Measurements from ENCODE around the gene MRPL52. TPM values are rescaled to one million over a fixed set of nuclear protein-coding genes. Genes with fewer than 3 reads are reported as not detected.
A peak's percentile ranks its signal among the peaks of the same experiment; 100 is the strongest.

The MRPL52 gene
- 67.4 to 77.0 TPM (median 74.4 TPM) in 3 replicates for total RNA-seq

DNA sequence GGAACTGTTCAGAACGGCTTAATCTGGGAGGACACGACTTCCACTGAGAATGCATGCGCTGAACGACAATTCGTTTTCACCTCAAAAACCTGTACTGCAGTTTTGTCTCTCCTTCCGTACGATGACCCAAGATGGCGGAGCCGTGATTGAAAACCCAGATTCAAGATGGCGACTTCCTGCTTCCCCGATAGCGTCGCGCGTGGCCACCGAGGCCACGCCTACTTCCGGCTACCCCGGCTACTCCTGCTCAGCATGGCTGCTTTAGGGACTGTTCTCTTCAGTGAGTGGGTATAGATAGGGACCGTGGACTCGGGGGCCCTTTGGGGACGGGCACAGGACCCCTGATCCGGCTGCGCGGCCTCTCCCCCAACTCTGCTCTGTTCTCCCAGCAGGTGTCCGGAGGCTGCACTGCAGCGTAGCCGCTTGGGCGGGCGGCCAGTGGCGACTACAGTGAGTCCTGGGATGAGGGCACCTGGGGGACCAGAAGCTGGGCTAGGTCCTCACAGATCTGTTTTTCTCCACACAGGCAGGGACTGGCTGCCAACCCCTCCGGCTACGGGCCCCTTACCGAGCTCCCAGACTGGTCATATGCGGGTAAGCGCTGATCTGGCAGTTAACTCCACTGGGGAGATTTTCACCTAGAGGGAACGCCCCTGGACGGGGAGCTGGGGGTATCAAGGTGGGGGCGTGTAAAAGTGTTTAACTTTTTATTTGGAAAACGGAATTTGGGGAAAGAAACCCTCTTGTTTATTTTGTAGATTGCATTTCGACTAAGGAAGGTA, at the start of gene MRPL52:
Gene MRPL52, plus strand, starts transcription at position 227 of the 782 bp plus-strand sequence. Its CDS starts 26 bp downstream, at position 253.
- Mint-ChIP-seq H3K27ac (peak within 1 kb of the TSS; percentile 91), H3K36me3 (peaks cover 10% of the 10 kb centered on the region), H3K4me3 (peak within 1 kb of the TSS; percentile 96), H3K9me3 (no peaks in the 10 kb centered on the region), H3K27me3 (ENCODE audit: low read depth) (no peaks in the 10 kb centered on the region), H3K4me1 (peaks cover 19% of the 10 kb centered on the region)
- peak; percentile 69 to 73 for DNase-seq (ENCODE audit: low spot score in 2 of 2, unreplicated experiment in 2 of 2)
- TF ChIP-seq, protein P1, sequence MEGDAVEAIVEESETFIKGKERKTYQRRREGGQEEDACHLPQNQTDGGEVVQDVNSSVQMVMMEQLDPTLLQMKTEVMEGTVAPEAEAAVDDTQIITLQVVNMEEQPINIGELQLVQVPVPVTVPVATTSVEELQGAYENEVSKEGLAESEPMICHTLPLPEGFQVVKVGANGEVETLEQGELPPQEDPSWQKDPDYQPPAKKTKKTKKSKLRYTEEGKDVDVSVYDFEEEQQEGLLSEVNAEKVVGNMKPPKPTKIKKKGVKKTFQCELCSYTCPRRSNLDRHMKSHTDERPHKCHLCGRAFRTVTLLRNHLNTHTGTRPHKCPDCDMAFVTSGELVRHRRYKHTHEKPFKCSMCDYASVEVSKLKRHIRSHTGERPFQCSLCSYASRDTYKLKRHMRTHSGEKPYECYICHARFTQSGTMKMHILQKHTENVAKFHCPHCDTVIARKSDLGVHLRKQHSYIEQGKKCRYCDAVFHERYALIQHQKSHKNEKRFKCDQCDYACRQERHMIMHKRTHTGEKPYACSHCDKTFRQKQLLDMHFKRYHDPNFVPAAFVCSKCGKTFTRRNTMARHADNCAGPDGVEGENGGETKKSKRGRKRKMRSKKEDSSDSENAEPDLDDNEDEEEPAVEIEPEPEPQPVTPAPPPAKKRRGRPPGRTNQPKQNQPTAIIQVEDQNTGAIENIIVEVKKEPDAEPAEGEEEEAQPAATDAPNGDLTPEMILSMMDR (IDR thresholded peaks at IDR 0.05; ENCODE audit: unreplicated experiment): no peak

DNA sequence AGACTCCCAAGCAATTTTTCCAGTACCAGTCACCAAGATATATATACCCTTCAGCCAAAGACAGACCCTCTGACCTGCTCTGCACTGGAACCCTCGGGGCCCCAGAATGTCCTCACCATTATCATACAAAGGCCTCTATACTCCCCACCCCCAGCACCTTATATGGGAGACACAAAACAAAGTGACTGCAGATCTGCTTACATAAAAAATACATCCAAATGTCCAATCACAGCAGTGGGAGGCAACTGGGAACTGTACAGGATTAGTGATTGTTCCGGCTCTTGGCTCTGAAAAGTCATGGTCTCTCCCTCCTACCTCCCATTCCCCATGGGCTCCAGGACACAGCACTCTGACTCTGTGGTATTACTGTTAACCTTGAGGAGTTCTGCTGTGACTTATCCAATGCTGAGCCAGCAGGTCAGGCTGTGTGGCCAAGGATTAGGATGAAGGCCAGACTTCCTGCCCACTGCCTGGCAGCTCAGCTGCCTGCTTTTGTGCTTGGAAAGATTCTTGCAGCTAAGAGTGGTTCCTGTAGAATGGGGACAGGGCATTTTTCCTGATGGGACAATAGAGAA, 49.5 kb upstream of the MRPL52 start:
- no peaks in the 10 kb centered on the region for H3K36me3 Mint-ChIP-seq
- no peaks in the 10 kb centered on the region for H3K9me3 Mint-ChIP-seq
- H3K27me3 Mint-ChIP-seq (ENCODE audit: low read depth): no peaks in the 10 kb centered on the region
- H3K4me3 Mint-ChIP-seq: no peak overlapping the region
- TF ChIP-seq, protein P1 (IDR thresholded peaks at IDR 0.05; ENCODE audit: unreplicated experiment): no peak
- DNase-seq (ENCODE audit: low spot score in 2 of 2, unreplicated experiment in 2 of 2): no peak
- no peaks in the 10 kb centered on the region for H3K4me1 Mint-ChIP-seq
- peak overlapping the region; percentile 21 for H3K27ac Mint-ChIP-seq

DNA sequence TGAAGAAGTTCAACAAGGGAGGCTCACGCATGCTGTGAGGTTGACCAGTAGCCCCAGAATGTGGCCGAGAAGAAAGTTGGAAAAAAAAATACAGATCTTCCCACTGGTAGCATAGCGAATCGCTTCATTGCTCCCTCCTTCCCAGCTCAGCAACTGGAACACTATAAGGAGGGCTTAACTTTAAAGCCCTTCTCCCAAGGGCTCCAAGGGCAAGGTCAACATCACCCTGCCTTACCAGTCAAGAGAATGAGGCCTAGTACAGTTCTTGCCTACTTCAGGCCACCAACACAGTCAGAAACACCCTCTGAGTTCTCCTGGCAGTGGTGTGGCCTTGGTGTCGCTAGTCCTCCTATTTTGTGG, 48.8 kb upstream of the MRPL52 start:
- no peak overlapping the region for H3K4me3 Mint-ChIP-seq
- no peaks in the 10 kb centered on the region for H3K36me3 Mint-ChIP-seq
- DNase-seq (ENCODE audit: low spot score in 2 of 2, unreplicated experiment in 2 of 2): no peak
- H3K27ac Mint-ChIP-seq: peak overlapping the region; percentile 32
- no peaks in the 10 kb centered on the region for H3K4me1 Mint-ChIP-seq
- no peaks in the 10 kb centered on the region for H3K27me3 Mint-ChIP-seq (ENCODE audit: low read depth)
- H3K9me3 Mint-ChIP-seq: no peaks in the 10 kb centered on the region
- TF ChIP-seq, protein P1 (IDR thresholded peaks at IDR 0.05; ENCODE audit: unreplicated experiment): no peak

DNA sequence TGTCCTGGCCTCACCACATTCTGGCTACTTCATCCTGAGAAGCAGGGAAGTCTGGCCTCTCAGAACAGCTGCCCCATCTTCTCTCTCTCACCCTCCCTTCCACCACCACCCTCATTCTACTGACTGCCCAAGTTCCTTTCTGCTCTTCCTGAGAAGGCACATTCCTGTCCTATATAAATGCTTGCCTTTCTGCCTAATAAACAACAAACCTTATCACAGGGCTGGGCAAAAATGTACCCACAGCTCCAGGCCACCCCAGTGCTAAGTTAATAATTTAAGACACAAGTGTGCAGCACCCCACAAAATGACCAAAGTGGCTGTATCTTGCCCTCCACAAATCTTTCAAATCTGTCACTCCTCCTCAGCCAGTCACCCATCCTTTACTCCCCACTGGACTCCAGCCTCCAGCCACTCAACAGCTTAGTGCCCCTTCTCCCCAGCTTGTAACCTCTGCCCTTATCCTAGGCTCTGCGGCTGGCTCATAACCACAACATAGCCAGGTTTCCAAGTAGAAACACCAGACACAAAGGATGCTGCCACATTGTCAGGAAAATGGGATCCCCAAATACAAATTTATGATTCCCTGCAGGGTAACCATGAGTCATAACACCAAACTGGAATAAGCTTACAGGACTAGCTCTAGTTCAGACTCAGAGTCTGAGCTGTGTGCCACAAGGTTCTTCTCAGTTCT, 48.2 kb upstream of the MRPL52 start:
- Mint-ChIP-seq H3K4me3 (no peak overlapping the region), H3K27me3 (ENCODE audit: low read depth) (no peaks in the 10 kb centered on the region), H3K4me1 (no peaks in the 10 kb centered on the region), H3K27ac (peak overlapping the region; percentile 32), H3K9me3 (no peaks in the 10 kb centered on the region), H3K36me3 (no peaks in the 10 kb centered on the region)
- TF ChIP-seq, protein P1 (IDR thresholded peaks at IDR 0.05; ENCODE audit: unreplicated experiment): no peak
- DNase-seq (ENCODE audit: low spot score in 2 of 2, unreplicated experiment in 2 of 2): no peak

DNA sequence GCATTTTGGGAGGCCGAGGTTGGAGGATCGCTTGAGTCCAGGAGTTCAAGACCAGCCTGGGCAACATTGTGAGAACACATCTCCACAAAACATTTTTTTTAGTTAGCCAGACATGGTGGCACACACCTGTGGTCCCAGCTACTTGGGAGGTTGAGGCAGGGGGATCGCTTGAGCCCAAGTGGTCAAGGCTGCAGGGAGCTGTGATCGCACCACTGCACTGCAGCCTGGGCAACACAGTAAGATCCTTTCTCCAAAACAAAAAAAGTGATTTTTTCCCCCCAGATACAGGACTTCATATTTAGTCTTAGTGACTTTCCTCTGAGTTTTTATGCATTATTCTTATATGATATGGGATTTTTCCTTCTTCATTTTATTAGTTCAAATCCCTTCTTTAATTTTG, 43.0 kb upstream of the MRPL52 start:
- Mint-ChIP-seq H3K9me3 (no peaks in the 10 kb centered on the region), H3K4me1 (peaks cover 7% of the 10 kb centered on the region), H3K36me3 (no peaks in the 10 kb centered on the region), H3K27me3 (ENCODE audit: low read depth) (no peaks in the 10 kb centered on the region), H3K27ac (no peak overlapping the region), H3K4me3 (no peak overlapping the region)
- TF ChIP-seq, protein P1 (IDR thresholded peaks at IDR 0.05; ENCODE audit: unreplicated experiment): no peak
- DNase-seq (ENCODE audit: low spot score in 2 of 2, unreplicated experiment in 2 of 2): no peak

All from mesothelial cell of epicardium (in vitro differentiated cells).